ENCODE measurements around the gene PRR20B. TPM values are rescaled to one million over a fixed set of nuclear protein-coding genes. Genes with fewer than 3 reads are reported as not detected.
"Not testable (repeated sequence)": the region's sequence is repeated elsewhere in the genome, so short reads cannot be mapped to it uniquely, and the experiment has no call there.

The PRR20B gene
- total RNA-seq, 3 donors from 2014 or later = not detected

DNA sequence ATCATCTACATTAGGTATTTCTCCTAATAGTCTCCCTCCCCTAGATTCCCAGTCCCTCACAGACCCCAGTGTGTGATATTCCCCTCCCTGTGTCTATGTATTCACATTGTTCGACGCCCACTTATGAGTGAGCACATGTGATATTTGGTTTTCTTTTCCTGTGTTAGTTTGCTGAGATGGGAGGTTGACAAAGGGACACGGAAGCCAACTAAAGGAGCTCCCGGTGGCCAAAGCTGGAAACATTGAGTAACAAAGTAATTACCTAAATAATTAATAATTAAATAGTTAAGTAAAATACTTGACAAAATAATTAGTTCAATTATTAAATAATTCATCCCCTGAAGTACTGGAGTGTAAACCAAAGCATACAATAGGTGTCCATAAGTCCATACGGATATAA is 8.3 kb upstream of the PRR20B start:
- Histone ChIP-seq H3K36me3 (ENCODE audit: low read depth) (no peaks in the 10 kb centered on the region), H3K4me1 (ENCODE audit: low read depth) (no peaks in the 10 kb centered on the region), H3K4me3 (no peak overlapping the region), H3K9me3 (no peaks in the 10 kb centered on the region)
- no peak for DNase-seq
- ATAC-seq = no peak
- TF ChIP-seq, protein P1, sequence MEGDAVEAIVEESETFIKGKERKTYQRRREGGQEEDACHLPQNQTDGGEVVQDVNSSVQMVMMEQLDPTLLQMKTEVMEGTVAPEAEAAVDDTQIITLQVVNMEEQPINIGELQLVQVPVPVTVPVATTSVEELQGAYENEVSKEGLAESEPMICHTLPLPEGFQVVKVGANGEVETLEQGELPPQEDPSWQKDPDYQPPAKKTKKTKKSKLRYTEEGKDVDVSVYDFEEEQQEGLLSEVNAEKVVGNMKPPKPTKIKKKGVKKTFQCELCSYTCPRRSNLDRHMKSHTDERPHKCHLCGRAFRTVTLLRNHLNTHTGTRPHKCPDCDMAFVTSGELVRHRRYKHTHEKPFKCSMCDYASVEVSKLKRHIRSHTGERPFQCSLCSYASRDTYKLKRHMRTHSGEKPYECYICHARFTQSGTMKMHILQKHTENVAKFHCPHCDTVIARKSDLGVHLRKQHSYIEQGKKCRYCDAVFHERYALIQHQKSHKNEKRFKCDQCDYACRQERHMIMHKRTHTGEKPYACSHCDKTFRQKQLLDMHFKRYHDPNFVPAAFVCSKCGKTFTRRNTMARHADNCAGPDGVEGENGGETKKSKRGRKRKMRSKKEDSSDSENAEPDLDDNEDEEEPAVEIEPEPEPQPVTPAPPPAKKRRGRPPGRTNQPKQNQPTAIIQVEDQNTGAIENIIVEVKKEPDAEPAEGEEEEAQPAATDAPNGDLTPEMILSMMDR (IDR thresholded peaks at IDR 0.05) = no peak
- intact Hi-C loops (cut with DNase I, micrococcal nuclease) = no loop called here

DNA sequence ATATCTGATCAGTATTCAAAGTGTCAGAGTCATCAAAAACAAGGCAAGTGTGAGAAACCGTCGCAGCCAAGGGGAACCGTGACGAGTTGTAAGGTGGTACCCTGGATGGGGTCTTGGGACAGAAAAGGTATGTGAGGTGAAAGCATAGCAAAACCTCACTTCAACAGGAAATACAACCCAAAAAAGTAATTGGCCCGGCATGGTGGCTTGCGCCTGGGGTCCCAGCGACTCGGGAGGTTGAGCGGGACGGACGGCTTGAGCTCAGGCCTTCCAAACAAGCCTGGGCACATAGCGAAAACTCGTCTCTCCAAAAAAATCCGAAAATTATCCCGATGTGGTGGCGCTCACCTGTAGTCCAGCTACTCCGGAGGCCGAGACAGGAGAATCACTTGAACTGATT is 7.5 kb upstream of the PRR20B start:
- H3K4me3 ChIP-seq; ATAC-seq; H3K36me3 ChIP-seq (ENCODE audit: low read depth); DNase-seq; H3K4me1 ChIP-seq (ENCODE audit: low read depth); intact Hi-C loops (cut with DNase I, micrococcal nuclease); H3K9me3 ChIP-seq: not testable (repeated sequence)

DNA sequence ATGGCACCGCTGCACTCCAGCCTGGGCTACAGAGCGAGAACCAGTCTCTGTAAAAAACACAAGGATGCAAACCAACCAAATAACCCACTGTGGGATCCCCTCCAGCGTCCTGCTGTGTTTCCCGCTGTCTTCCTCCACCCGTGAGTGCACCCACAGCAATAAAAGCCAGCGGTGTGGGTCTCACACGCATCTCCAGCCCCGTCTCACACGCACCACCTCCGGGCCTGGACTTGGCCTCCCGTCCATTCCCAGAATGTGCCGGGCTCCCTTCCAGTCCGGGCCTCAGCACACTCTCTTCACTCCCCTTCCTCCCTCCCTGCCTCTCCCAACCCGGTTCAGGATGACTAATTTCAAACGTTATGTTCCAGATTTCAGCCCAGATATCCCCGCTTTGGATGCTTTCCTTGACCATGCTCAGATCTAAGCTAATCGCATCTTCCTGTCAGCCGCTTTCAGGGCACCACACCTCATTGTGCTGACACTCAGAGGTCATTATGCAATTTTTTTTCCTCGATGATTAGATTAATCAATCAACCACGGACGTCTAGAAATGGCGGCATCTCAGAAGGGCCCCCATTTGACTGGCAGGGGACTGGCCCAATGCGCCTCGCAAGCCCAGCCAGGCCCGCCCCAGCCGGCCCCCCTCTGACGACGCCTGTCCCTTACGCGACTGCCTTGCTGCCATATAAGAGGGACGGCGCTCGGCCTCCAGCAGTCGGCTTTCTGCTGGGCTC is 6.9 kb upstream of the PRR20B start, which contains the start of gene PRR20A:
Gene PRR20A (plus strand): TSS at position 684 of the 734 bp plus-strand sequence. CDS start 387 bp downstream, outside the sequence.
- H3K9me3 ChIP-seq; H3K36me3 ChIP-seq (ENCODE audit: low read depth); ATAC-seq; intact Hi-C loops (cut with DNase I, micrococcal nuclease); DNase-seq; H3K4me1 ChIP-seq (ENCODE audit: low read depth); H3K4me3 ChIP-seq: not testable (repeated sequence)

DNA sequence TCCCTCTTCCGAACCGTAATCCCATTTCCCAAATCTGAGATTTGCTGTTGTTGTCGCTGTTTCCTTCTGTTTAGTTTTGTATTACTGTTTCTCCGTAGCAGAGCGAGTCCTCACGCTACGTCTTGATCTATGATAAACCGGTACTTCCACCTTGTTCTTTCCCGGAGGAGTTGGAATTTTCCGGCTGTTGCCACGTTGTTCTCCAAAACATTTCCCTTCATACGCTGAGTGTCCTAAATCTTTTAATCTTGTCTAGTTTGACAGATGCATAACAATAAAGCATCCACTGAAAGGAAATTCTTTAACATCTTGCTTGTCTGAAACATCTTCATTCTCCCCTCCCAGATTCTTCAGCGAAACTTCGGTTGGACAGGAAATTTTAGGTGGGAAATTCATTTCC is 818 bp downstream of the PRR20B start:
- DNase-seq; intact Hi-C loops (cut with DNase I, micrococcal nuclease); H3K4me1 ChIP-seq (ENCODE audit: low read depth); ATAC-seq; H3K9me3 ChIP-seq; H3K36me3 ChIP-seq (ENCODE audit: low read depth); H3K4me3 ChIP-seq: not testable (repeated sequence)

DNA sequence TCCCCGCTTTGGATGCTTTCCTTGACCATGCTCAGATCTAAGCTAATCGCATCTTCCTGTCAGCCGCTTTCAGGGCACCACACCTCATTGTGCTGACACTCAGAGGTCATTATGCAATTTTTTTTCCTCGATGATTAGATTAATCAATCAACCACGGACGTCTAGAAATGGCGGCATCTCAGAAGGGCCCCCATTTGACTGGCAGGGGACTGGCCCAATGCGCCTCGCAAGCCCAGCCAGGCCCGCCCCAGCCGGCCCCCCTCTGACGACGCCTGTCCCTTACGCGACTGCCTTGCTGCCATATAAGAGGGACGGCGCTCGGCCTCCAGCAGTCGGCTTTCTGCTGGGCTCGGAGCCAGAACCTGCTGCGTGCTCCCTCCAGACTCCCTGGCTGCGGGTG is 6.5 kb downstream of the PRR20B start, which contains the start of gene PRR20C:
Gene PRR20C (plus strand): TSS at position 301 of the 400 bp plus-strand sequence. CDS start 387 bp downstream, outside the sequence.
- H3K4me1 ChIP-seq (ENCODE audit: low read depth); DNase-seq; ATAC-seq; H3K4me3 ChIP-seq; intact Hi-C loops (cut with DNase I, micrococcal nuclease); H3K9me3 ChIP-seq; H3K36me3 ChIP-seq (ENCODE audit: low read depth): not testable (repeated sequence)

DNA sequence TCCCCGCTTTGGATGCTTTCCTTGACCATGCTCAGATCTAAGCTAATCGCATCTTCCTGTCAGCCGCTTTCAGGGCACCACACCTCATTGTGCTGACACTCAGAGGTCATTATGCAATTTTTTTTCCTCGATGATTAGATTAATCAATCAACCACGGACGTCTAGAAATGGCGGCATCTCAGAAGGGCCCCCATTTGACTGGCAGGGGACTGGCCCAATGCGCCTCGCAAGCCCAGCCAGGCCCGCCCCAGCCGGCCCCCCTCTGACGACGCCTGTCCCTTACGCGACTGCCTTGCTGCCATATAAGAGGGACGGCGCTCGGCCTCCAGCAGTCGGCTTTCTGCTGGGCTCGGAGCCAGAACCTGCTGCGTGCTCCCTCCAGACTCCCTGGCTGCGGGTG is 13.0 kb downstream of the PRR20B start, which contains the start of gene PRR20D:
Gene PRR20D (plus strand): TSS at position 301 of the 400 bp plus-strand sequence. CDS start 387 bp downstream, outside the sequence.
- ATAC-seq; H3K36me3 ChIP-seq (ENCODE audit: low read depth); intact Hi-C loops (cut with DNase I, micrococcal nuclease); DNase-seq; H3K4me1 ChIP-seq (ENCODE audit: low read depth); H3K4me3 ChIP-seq; H3K9me3 ChIP-seq: not testable (repeated sequence)

DNA sequence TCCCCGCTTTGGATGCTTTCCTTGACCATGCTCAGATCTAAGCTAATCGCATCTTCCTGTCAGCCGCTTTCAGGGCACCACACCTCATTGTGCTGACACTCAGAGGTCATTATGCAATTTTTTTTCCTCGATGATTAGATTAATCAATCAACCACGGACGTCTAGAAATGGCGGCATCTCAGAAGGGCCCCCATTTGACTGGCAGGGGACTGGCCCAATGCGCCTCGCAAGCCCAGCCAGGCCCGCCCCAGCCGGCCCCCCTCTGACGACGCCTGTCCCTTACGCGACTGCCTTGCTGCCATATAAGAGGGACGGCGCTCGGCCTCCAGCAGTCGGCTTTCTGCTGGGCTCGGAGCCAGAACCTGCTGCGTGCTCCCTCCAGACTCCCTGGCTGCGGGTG is 19.6 kb downstream of the PRR20B start, which contains the start of gene PRR20E:
Gene PRR20E (plus strand): TSS at position 301 of the 400 bp plus-strand sequence. CDS start 387 bp downstream, outside the sequence.
- intact Hi-C loops (cut with DNase I, micrococcal nuclease); H3K4me3 ChIP-seq; H3K4me1 ChIP-seq (ENCODE audit: low read depth); H3K36me3 ChIP-seq (ENCODE audit: low read depth); DNase-seq; ATAC-seq; H3K9me3 ChIP-seq: not testable (repeated sequence)

DNA sequence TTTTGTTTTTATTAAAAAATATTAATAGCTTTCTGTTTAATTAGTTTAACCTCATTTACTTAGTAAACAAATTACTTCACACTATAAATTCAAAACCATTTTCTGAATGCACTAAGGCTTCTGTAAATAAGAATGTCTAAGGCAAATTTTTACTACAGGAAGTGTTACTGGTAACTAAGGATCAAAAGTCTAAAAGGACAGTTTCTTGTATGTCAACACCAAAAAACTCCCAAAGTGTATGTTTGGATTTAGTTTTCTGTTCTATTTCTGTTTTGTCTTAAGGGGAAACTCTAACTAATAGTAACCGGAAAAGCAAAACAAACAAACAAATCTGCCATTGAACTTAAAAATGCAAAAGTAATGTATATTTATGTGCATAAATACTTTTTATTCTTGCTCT is 44.4 kb downstream of the PRR20B start:
- intact Hi-C loops (cut with DNase I, micrococcal nuclease) = no loop called here
- H3K4me1 ChIP-seq (ENCODE audit: low read depth) = no peaks in the 10 kb centered on the region
- TF ChIP-seq, protein P1 (IDR thresholded peaks at IDR 0.05) = no peak
- DNase-seq = no peak
- no peak for ATAC-seq
- no peaks in the 10 kb centered on the region for H3K9me3 ChIP-seq
- no peaks in the 10 kb centered on the region for H3K36me3 ChIP-seq (ENCODE audit: low read depth)
- no peak overlapping the region for H3K4me3 ChIP-seq

Other genes with a start within 250 kb of the PRR20B start
- gene PRR20A, start 6.6 kb upstream of the PRR20B start, total RNA-seq = not detected
- not detected for gene PRR20C, start 6.6 kb downstream of the PRR20B start, total RNA-seq
- not detected for gene PRR20D, start 13.1 kb downstream of the PRR20B start, total RNA-seq
- gene PRR20E, start 19.7 kb downstream of the PRR20B start, total RNA-seq = not detected